Naive thymus-derived CD8-positive, alpha-beta T cell (primary cell): ENCODE measurements around the gene CBX5. TPM values are rescaled to one million over a fixed set of nuclear protein-coding genes. Genes with fewer than 3 reads are reported as not detected.

Experiments used
- ATAC-seq, 2 donors: fragments of 150-1000 bp; cut with Tn5 transposase in 1 of 2; sonication (Bioruptor Pico), chemical (Tn5 transposase) in 1 of 2; 1 replicate in 1 of 2; 2 replicates in 1 of 2; pipeline ENCODE4 v1.10.0; 2021; ENCODE audit warnings: mild to moderate bottlenecking in 2 of 2, moderate library complexity in 2 of 2
- POLR2A ChIA-PET: fragments of 350-600 bp; sonication (Branson Sonifier 250); formaldehyde crosslinking; loops from one replicate; lab custom pipeline; 2021; ENCODE audit warnings: antibody characterized with exemption; lab: Charles Lee
- DNase-seq, 10 donors: peaks; one replicate each; pipeline versions ENCODE4 v3.0.0 to v3.0.0-alpha.2; 2020 to 2022
- H3K27ac Mint-ChIP-seq, 10 donors: one replicate each; pipeline ENCODE4 v1.8.0; 2020 to 2022; ENCODE audit warnings: mild to moderate bottlenecking in 10 of 10, mixed read lengths in 10 of 10, moderate library complexity in 4 of 10, inconsistent platforms in 1 of 10
- H3K27me3 Mint-ChIP-seq, 5 donors: one replicate each; pipeline ENCODE4 v1.8.0; 2021 to 2022; ENCODE audit warnings: mixed read lengths in 5 of 5
- H3K36me3 Mint-ChIP-seq, 3 donors: one replicate each; pipeline ENCODE4 v1.8.0; 2020 to 2022; ENCODE audit warnings: mixed read lengths in 3 of 3, mild to moderate bottlenecking in 2 of 3, inconsistent platforms in 1 of 3
- H3K4me1 Mint-ChIP-seq, 4 donors: one replicate each; pipeline ENCODE4 v1.8.0; 2021 to 2022; ENCODE audit warnings: mixed read lengths in 4 of 4
- H3K4me3 Mint-ChIP-seq, 10 donors: one replicate each; pipeline ENCODE4 v1.8.0; 2020 to 2022; ENCODE audit warnings: mild to moderate bottlenecking in 10 of 10, mixed read lengths in 10 of 10, moderate library complexity in 6 of 10, inconsistent platforms in 1 of 10
- H3K9me3 Mint-ChIP-seq, 9 donors: one replicate each; pipeline ENCODE4 v1.8.0; 2020 to 2022; ENCODE audit warnings: mixed read lengths in 9 of 9, mild to moderate bottlenecking in 3 of 9, inconsistent platforms in 1 of 9, moderate library complexity in 1 of 9
- polyA plus RNA-seq, 3 donors: library from polyadenylated mRNA; unstranded; fragments of 300-500 nt; fragmentation: Illumina TruSeq; gene quantifications; one replicate each; pipeline ENCODE4 v1.2.3, GENCODE V29; 2021
- total RNA-seq, 8 experiments: library from RNA in 2 of 8; stranded (reverse) in 2 of 8; gene quantifications; one replicate each; pipeline ENCODE4 v1.2.3 and lab custom pipeline; 2021 to 2026

CBX5 gene
- total and polyA plus RNA-seq, 5 experiments from 2014 or later, result 23.7 to 70.5 (median 34.4) TPM

DNA sequence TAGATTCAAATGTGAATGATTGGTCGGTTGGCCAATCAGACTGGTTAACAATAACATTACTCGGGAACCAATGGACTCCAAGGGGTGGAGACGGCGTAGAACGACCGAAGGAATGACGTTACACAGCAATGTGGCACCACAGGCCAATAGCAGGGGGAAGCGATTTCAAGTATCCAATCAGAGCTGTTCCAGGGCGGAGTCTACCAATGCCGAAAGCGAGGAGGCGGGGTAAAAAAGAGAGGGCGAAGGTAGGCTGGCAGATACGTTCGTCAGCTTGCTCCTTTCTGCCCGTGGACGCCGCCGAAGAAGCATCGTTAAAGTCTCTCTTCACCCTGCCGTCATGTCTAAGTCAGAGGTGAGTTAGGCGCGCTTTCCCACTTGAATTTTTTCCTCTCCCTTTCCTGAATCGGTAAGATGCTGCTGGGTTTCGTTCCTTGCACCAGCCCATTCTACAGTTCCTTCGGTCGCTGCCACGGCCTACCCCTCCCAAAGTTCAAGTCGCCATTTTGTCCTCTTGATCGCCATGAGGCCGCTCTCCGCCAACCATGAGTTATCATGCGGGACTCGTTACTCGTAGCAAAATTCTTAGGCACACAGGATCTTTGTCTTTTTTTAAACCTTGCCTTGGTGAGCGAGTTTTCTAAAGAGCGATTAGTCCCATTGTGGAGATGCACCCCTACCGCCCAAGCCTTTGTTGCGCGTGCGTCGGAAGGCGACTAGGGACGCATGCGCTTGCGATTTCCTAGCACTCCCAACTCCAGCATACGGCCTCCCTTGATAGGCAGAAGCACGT lies 742 bp upstream of the CBX5 start, which contains the start of gene HNRNPA1:
Gene HNRNPA1, plus strand, starts transcription at position 259 of the 793 bp plus-strand sequence. Its CDS starts 82 bp downstream, at position 341.
- peaks cover 25 to 70% (median 54%) of the 10 kb centered on the region in 4 donors for H3K4me1 Mint-ChIP-seq
- ATAC-seq, result peak; percentile 82 to 85
- no peak within 1 kb of the TSS for H3K4me3 Mint-ChIP-seq
- peaks cover 11 to 40% (median 13%) of the 10 kb centered on the region in 3 donors for H3K36me3 Mint-ChIP-seq
- POLR2A ChIA-PET, result interaction anchor here (0.8 to 3.6 kb wide), 32 partner anchors 11 to 1823 kb away, joined by 3 to 38 read pairs (median 6); partner anchors contain the start of genes COPZ1, EIF4B, HOXC4 and NCKAP1L
- H3K27ac Mint-ChIP-seq, result no peak within 1 kb of the TSS
- DNase-seq, result peak; percentile 72 to 99 (median 98)
- no peaks in the 10 kb centered on the region for H3K9me3 Mint-ChIP-seq
- H3K27me3 Mint-ChIP-seq, result no peaks in the 10 kb centered on the region

DNA sequence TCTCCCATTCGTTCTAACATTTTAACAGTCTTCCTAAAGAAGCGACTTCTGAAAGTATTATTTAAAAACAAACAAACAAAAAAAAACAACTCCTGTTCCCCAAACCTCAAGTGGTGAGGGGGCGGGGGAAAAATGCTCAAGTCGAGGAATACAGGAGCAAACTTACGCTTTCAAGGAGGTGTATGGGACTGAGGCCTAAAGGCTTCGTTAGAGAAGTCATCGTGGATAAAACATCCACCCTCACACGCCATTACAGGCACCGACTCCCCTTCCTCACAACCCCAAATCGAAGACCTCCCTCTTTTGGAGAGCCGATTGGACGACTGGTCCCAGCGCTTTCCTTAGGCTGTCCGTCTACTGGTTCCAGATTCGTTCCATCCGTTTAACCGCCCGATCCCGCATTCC lies 693 bp downstream of the CBX5 start:
- POLR2A ChIA-PET, result interaction anchor here (0.5 to 3.6 kb wide), 20 partner anchors 9 to 1647 kb away, joined by 3 to 38 read pairs (median 8); partner anchors contain the start of genes COPZ1, NCKAP1L, ORMDL2 and TARBP2
- peak in 1 of 2 donors; percentile 0 for ATAC-seq
- no peaks in the 10 kb centered on the region for H3K27me3 Mint-ChIP-seq
- H3K27ac Mint-ChIP-seq, result no peak overlapping the region
- no peaks in the 10 kb centered on the region for H3K9me3 Mint-ChIP-seq
- peaks cover 28 to 64% (median 43%) of the 10 kb centered on the region in 4 donors for H3K4me1 Mint-ChIP-seq
- DNase-seq, result no peak
- peaks cover 10 to 30% (median 18%) of the 10 kb centered on the region in 3 donors for H3K36me3 Mint-ChIP-seq
- no peak overlapping the region for H3K4me3 Mint-ChIP-seq

DNA sequence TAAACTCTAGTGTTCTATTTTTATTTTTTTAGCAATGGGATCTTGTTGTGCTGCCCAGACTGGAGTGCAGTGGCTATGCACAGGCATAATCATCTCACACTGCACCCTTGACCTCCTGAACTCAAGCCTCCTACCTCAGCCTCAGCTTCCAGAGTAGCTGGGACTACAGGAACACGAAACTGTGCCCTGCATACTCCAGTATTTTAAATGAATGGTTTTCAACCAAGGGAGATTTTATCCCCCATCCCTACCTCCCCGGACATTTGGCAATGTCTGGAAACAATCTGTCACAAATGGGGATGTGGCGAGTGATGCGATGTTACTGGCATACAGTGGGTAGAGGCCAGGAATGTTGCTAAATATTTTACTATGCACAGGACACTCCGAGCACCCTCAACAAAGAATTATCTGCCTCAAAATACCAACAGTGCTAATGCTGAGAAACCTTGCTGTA lies 2.1 kb downstream of the CBX5 start:
- no peaks in the 10 kb centered on the region for H3K27me3 Mint-ChIP-seq
- H3K27ac Mint-ChIP-seq, result peak overlapping the region in 1 of 10 donors; percentile 81
- ATAC-seq (no peak), DNase-seq (no peak)
- peaks cover 18 to 53% (median 29%) of the 10 kb centered on the region in 4 donors for H3K4me1 Mint-ChIP-seq
- POLR2A ChIA-PET, result interaction anchor here (1.1 kb wide), 1 partner anchor 55 kb away, joined by 3 read pairs; no protein-coding TSS in a partner anchor
- H3K4me3 Mint-ChIP-seq, result no peak overlapping the region
- no peaks in the 10 kb centered on the region for H3K9me3 Mint-ChIP-seq
- H3K36me3 Mint-ChIP-seq, result peaks cover 7 to 30% (median 20%) of the 10 kb centered on the region in 3 donors

- H3K27ac Mint-ChIP-seq, result peak overlapping the region in 6 of 10 donors; percentile 16 to 73 (median 24)
- ATAC-seq, result no peak
- no peaks in the 10 kb centered on the region for H3K9me3 Mint-ChIP-seq
- H3K4me3 Mint-ChIP-seq, result peak overlapping the region in 3 of 10 donors; percentile 2 to 54 (median 21)
- H3K4me1 Mint-ChIP-seq, result peaks cover 13 to 43% (median 17%) of the 10 kb centered on the region in 4 donors
- POLR2A ChIA-PET, result interaction anchor here (1.0 kb wide), 1 partner anchor 22 kb away, joined by 3 read pairs; no protein-coding TSS in a partner anchor
- no peaks in the 10 kb centered on the region for H3K27me3 Mint-ChIP-seq
- DNase-seq, result no peak
- peaks cover 0 to 38% (median 5%) of the 10 kb centered on the region in 3 donors for H3K36me3 Mint-ChIP-seq
Measured at GRCh38 chr12:54276368-54276767, 3.6 kb downstream of the CBX5 start.

DNA sequence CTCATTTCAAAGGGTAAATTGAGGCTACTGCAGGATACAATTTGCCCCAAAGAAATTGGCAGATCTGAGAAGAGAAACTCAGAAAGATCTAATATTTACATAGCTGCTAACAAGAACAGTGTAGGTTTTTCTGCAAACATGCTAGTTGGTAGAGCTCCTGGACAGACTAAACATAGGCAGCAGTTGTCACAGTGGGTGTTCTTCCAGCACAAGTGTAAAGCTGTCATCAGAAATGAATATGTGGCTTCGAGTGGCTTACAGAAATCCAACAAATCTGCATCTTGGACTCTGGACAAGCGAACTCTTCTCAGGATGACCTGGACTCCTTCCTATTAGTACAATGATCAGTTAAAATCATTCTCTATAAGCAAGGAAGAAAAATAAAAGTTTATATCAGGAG lies 5.9 kb downstream of the CBX5 start:
- Mint-ChIP-seq H3K27me3 (no peaks in the 10 kb centered on the region), H3K9me3 (no peaks in the 10 kb centered on the region), H3K36me3 (peaks cover 0 to 38% (median 2%) of the 10 kb centered on the region in 3 donors), H3K27ac (peak overlapping the region in 3 of 10 donors; percentile 9 to 43 (median 25)), H3K4me1 (peaks cover 10 to 49% (median 18%) of the 10 kb centered on the region in 4 donors), H3K4me3 (no peak overlapping the region)
- DNase-seq, result no peak
- no peak for ATAC-seq
- POLR2A ChIA-PET, result interaction anchor here (0.8 to 1.6 kb wide), 3 partner anchors 8 to 86 kb away, joined by 3 to 4 read pairs (median 4); no protein-coding TSS in a partner anchor

- H3K4me1 Mint-ChIP-seq, result peaks cover 5 to 42% (median 17%) of the 10 kb centered on the region in 4 donors
- H3K27me3 Mint-ChIP-seq, result no peaks in the 10 kb centered on the region
- DNase-seq, result no peak
- H3K9me3 Mint-ChIP-seq, result no peaks in the 10 kb centered on the region
- peak overlapping the region in 5 of 10 donors; percentile 39 to 75 (median 46) for H3K27ac Mint-ChIP-seq
- POLR2A ChIA-PET, result interaction anchor here (1.0 to 1.1 kb wide), 2 partner anchors 12 to 14 kb away, joined by 3 read pairs; no protein-coding TSS in a partner anchor
- no peak for ATAC-seq
- no peak overlapping the region for H3K4me3 Mint-ChIP-seq
- peaks cover 0 to 32% (median 2%) of the 10 kb centered on the region in 3 donors for H3K36me3 Mint-ChIP-seq
Measured at GRCh38 chr12:54272214-54272613, 7.7 kb downstream of the CBX5 start.

DNA sequence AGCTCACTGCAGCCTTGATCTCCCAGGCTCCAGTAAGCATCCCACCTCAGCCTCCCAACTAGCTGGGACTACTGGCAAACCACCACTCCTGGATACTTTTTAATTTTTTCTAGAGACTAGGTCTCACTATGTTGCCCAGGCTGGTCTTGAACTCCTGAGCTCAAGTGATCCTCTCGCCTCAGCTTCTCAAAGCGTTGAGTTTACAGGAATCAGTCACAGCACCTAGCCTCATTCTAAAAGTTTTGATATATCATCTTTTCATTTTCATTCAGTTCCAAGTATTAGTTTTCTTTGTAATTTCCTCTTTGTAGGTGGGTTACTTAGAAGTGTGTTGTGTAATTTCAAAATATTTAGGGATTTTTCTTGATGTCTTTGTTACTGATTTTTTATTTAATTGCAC lies 9.6 kb downstream of the CBX5 start:
- POLR2A ChIA-PET, result interaction anchor here (0.6 kb wide), 1 partner anchor 55 kb away, joined by 3 read pairs; the partner anchor contains the start of gene COPZ1
- ATAC-seq (no peak), DNase-seq (no peak)
- Mint-ChIP-seq H3K36me3 (peaks cover 0 to 26% (median 2%) of the 10 kb centered on the region in 3 donors), H3K4me1 (peaks cover 0 to 26% (median 9%) of the 10 kb centered on the region in 4 donors), H3K27me3 (no peaks in the 10 kb centered on the region), H3K4me3 (no peak overlapping the region), H3K27ac (peak overlapping the region in 5 of 10 donors; percentile 9 to 73 (median 25)), H3K9me3 (no peaks in the 10 kb centered on the region)

- H3K9me3 Mint-ChIP-seq, result no peaks in the 10 kb centered on the region
- POLR2A ChIA-PET, result no interaction called here
- no peaks in the 10 kb centered on the region for H3K27me3 Mint-ChIP-seq
- no peak overlapping the region for H3K4me3 Mint-ChIP-seq
- peaks cover 0 to 20% (median 6%) of the 10 kb centered on the region in 4 donors for H3K4me1 Mint-ChIP-seq
- DNase-seq (no peak), ATAC-seq (no peak)
- no peak overlapping the region for H3K27ac Mint-ChIP-seq
- H3K36me3 Mint-ChIP-seq, result peaks cover 0 to 4% (median 0%) of the 10 kb centered on the region in 3 donors
Measured at GRCh38 chr12:54266852-54267251, 13.1 kb downstream of the CBX5 start.

DNA sequence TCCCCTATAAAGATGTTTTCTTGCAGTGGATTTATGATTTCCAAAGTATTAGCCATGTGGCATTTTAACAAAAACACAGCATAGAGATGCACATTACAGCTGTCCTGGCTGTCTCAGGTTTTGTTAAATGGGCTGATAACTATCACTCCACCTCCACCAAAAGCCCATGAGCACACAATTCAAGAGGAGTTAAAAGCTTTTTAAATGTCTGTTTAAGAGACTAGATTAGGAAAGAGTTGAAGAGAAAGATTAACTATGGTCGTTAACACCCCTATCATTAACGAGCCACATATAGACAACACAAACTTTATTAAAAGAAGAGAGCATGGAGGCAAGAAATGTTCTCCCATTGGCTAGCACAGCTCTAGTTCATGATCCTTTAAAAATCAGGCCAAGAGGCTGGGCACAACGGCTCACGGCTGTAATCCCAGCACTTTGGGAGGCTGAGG lies 14.5 kb downstream of the CBX5 start:
- H3K27me3 Mint-ChIP-seq, result no peaks in the 10 kb centered on the region
- POLR2A ChIA-PET, result interaction anchor here (0.7 to 3.3 kb wide), 4 partner anchors 13 to 1420 kb away, joined by 3 to 16 read pairs (median 4); partner anchors contain the start of genes CBX5 and HNRNPA1
- peaks cover 0 to 4% (median 0%) of the 10 kb centered on the region in 3 donors for H3K36me3 Mint-ChIP-seq
- no peak for ATAC-seq
- peak overlapping the region in 2 of 10 donors; percentile 21 to 76 for H3K27ac Mint-ChIP-seq
- no peak overlapping the region for H3K4me3 Mint-ChIP-seq
- DNase-seq, result no peak
- H3K9me3 Mint-ChIP-seq, result no peaks in the 10 kb centered on the region
- H3K4me1 Mint-ChIP-seq, result peaks cover 0 to 15% (median 9%) of the 10 kb centered on the region in 4 donors

- Mint-ChIP-seq H3K9me3 (no peaks in the 10 kb centered on the region), H3K4me3 (no peak overlapping the region), H3K27me3 (no peaks in the 10 kb centered on the region), H3K36me3 (peaks cover 0 to 6% (median 2%) of the 10 kb centered on the region in 3 donors), H3K4me1 (peaks cover 11 to 36% (median 23%) of the 10 kb centered on the region in 4 donors), H3K27ac (peak overlapping the region in 2 of 10 donors; percentile 11 to 19)
- ATAC-seq (no peak), DNase-seq (no peak)
- POLR2A ChIA-PET, result interaction anchor here (3.3 kb wide), 1 partner anchor 18 kb away, joined by 16 read pairs; the partner anchor contains the start of genes CBX5 and HNRNPA1
Measured at GRCh38 chr12:54262403-54262925, 17.5 kb downstream of the CBX5 start.

DNA sequence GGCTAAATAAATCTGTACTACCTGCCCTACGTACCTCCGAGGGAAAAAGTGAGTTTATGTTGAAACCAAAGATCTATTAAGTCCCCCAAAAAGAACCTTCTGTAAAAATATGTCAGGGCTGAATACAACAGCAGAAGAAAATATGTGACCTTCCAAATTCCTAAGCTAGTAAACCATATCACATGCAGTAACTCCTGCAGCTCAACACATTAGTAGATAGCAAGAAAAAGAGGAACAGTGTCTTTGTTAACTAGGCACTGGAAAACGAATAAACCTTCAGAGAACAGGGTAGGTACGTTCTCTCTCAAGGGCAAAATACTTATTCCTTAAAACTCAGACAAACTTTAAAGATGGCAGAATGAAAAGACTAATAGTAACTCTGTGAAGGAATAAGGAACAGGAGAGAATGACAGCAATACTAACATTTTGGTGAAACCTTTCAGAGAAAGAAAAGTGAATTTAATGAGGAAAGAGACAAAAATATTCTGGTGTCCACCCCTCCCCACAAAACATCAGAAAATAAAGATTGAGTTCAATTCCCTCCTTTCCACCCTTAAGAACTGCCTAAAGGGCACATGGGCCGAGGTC lies 18.0 kb downstream of the CBX5 start:
- POLR2A ChIA-PET, result interaction anchor here (0.7 to 0.8 kb wide), 2 partner anchors 12 to 121 kb away, joined by 4 to 5 read pairs; no protein-coding TSS in a partner anchor
- peak overlapping the region in 1 of 10 donors; percentile 15 for H3K27ac Mint-ChIP-seq
- no peak for DNase-seq
- peaks cover 11 to 37% (median 22%) of the 10 kb centered on the region in 4 donors for H3K4me1 Mint-ChIP-seq
- ATAC-seq, result no peak
- no peaks in the 10 kb centered on the region for H3K27me3 Mint-ChIP-seq
- H3K9me3 Mint-ChIP-seq, result no peaks in the 10 kb centered on the region
- H3K36me3 Mint-ChIP-seq, result peaks cover 0 to 11% (median 5%) of the 10 kb centered on the region in 3 donors
- peak overlapping the region in 1 of 10 donors; percentile 18 for H3K4me3 Mint-ChIP-seq
